22Rv1 (cell line): ENCODE data around the gene MT4.

Source experiments
- CTCF ChIP-seq: fragments of 450-650 bp; IDR thresholded peaks from 2 replicates; pipeline ENCODE4 v1.5.1; 2017; ENCODE audit warnings: mild to moderate bottlenecking
- ZFX ChIP-seq: fragments of 450-650 bp; IDR thresholded peaks from 2 replicates; pipeline ENCODE4 v1.6.1; 2017; ENCODE audit warnings: antibody characterized with exemption, borderline replicate concordance

- TF ChIP-seq CTCF, result no peak
- TF ChIP-seq ZFX, result no peak
Observed at GRCh38 chr16:56580391-56581048, 15.6 kb downstream of the MT4 start.
